PC-3 (cell line): Measurements from ENCODE around the gene C1QB. TPM values are rescaled to one million over a fixed set of nuclear protein-coding genes. Genes with fewer than 3 reads are reported as not detected.
A peak's percentile ranks its signal among the peaks of the same experiment; 100 is the strongest.

Experiments
- ATAC-seq: fragments of 200-7000 bp; cut with Tn5 transposase; 2 replicates; pipeline ENCODE4 v1.9.1; 2020; ENCODE audit warnings: mild to moderate bottlenecking, moderate library complexity
- BruUV-seq: library from RNA; stranded (reverse); fragments of 400-500 nt; replicated peaks from 2 replicates; lab custom pipeline; 2021; lab: Mats Ljungman, UMichigan
- CTCF ChIA-PET: fragments of 300-600 bp; sonication (Branson Sonifier 250); formaldehyde crosslinking; loops from one replicate; lab custom pipeline; 2022; ENCODE audit warnings: antibody characterized with exemption; lab: Charles Lee
- POLR2A ChIA-PET: fragments of 300-600 bp; sonication (Branson Sonifier 250); formaldehyde crosslinking; loops from one replicate; lab custom pipeline; 2022; ENCODE audit warnings: antibody characterized with exemption; ENCODE audit not compliant: unreplicated experiment; lab: Charles Lee
- DNase-seq: peaks from one replicate; pipeline ENCODE4 v3.0.0-alpha.2; 2015
- H2AFZ ChIP-seq: fragments of 300-600 bp; sonication (generic); 2 replicates; pipeline ENCODE4 v1.6.0; 2016; ENCODE audit warnings: antibody characterized with exemption, low read length
- H3F3A ChIP-seq: fragments of 300-600 bp; sonication (generic); one replicate; pipeline ENCODE4 v1.6.0; 2017; ENCODE audit warnings: antibody characterized with exemption, low read length, control low read depth, mild to moderate bottlenecking; ENCODE audit not compliant: unreplicated experiment
- H3K27ac ChIP-seq: fragments of 300-600 bp; sonication (generic); 2 replicates; pipeline ENCODE4 v1.5.1; 2016; ENCODE audit warnings: mild to moderate bottlenecking, low read length
- H3K27me3 ChIP-seq: fragments of 300-600 bp; sonication (generic); 2 replicates; pipeline ENCODE4 v1.6.1; 2016; ENCODE audit warnings: low read length, mixed read lengths
- H3K36me3 ChIP-seq: fragments of 300-600 bp; sonication (generic); 2 replicates; pipeline ENCODE4 v1.6.1; 2016; ENCODE audit warnings: low read depth, mixed run types, low read length, mixed read lengths
- H3K4me1 ChIP-seq: fragments of 300-600 bp; sonication (generic); 2 replicates; pipeline ENCODE4 v1.5.1; 2016; ENCODE audit warnings: low read length; ENCODE audit not compliant: insufficient read depth
- H3K4me2 ChIP-seq: fragments of 300-600 bp; sonication (generic); 2 replicates; pipeline ENCODE4 v1.6.0; 2016; ENCODE audit warnings: low read length
- H3K4me3 ChIP-seq: fragments of 300-600 bp; sonication (generic); 2 replicates; pipeline ENCODE4 v1.5.1; 2016; ENCODE audit warnings: mild to moderate bottlenecking, low read length, mixed read lengths
- H3K79me2 ChIP-seq: fragments of 300-600 bp; sonication (generic); 2 replicates; pipeline ENCODE4 v1.6.1; 2017; ENCODE audit warnings: low read length, mixed read lengths
- H3K9ac ChIP-seq: fragments of 300-600 bp; sonication (generic); 2 replicates; pipeline ENCODE4 v1.6.0; 2016; ENCODE audit warnings: mild to moderate bottlenecking, low read length
- H3K9me2 ChIP-seq: fragments of 300-600 bp; sonication (generic); replicated peaks from 2 replicates; pipeline ENCODE4 v1.6.1; 2016; ENCODE audit warnings: mixed run types, low read length, mixed read lengths
- H3K9me3 ChIP-seq: fragments of 300-600 bp; sonication (generic); 2 replicates; pipeline ENCODE4 v1.6.1; 2016; ENCODE audit warnings: low read length, mixed read lengths
- H4K20me1 ChIP-seq: fragments of 300-600 bp; sonication (generic); 2 replicates; pipeline ENCODE4 v1.6.1; 2016; ENCODE audit warnings: low read length, mixed read lengths
- CTCF ChIP-seq: fragments of 300-600 bp; sonication (generic); conservative IDR thresholded peaks from 2 replicates; pipeline ENCODE4 v1.5.1; 2017; ENCODE audit warnings: antibody characterized with exemption, low read depth, mild to moderate bottlenecking, low read length
- EZH2 ChIP-seq: fragments of 300-600 bp; sonication (generic); IDR thresholded peaks from one replicate; pipeline ENCODE4 v1.6.1; 2017; ENCODE audit warnings: antibody characterized with exemption, mild to moderate bottlenecking, low read length; ENCODE audit not compliant: unreplicated experiment
- EZH2phosphoT487 ChIP-seq: fragments of 300-600 bp; sonication (generic); IDR thresholded peaks from 2 replicates; pipeline ENCODE4 v1.6.1; 2018; ENCODE audit warnings: mild to moderate bottlenecking, antibody characterized with exemption, low read length, borderline replicate concordance
- intact Hi-C: fragments of 100-400 bp; cut with micrococcal nuclease; formaldehyde crosslinking; loops from 2 replicates; pipeline ENCODE4 v1.9.0; 2023
- total RNA-seq: library from RNA; depleted of rRNA; stranded (reverse); fragments of >200 nt; gene quantifications from 2 replicates; pipeline ENCODE4 v1.2.3, GENCODE V29; 2014

Gene C1QB
- total RNA-seq, 1 experiment from 2014 or later = not detected

DNA sequence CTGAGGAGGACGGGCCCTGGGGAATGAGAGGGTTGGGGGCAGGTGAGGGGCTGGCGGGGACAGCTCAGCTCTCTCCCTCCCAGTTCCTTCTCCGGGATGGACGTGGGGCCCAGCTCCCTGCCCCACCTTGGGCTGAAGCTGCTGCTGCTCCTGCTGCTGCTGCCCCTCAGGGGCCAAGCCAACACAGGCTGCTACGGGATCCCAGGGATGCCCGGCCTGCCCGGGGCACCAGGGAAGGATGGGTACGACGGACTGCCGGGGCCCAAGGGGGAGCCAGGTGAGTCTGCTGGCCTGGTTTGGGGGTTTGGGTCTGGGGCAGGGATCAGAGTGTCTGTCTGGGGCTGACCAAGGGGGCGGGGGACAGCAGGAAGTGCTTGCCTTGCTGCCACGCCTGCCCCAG lies 9.1 kb upstream of the C1QB start:
- Histone ChIP-seq H3K79me2 (no peaks in the 10 kb centered on the region), H2AFZ (no peak overlapping the region), H3K27ac (no peak overlapping the region), H3K36me3 (no peaks in the 10 kb centered on the region), H3K27me3 (no peaks in the 10 kb centered on the region), H3K4me2 (no peak overlapping the region), H4K20me1 (no peaks in the 10 kb centered on the region), H3K4me1 (peaks cover 15% of the 10 kb centered on the region), H3K9ac (no peak overlapping the region), H3K9me3 (no peaks in the 10 kb centered on the region), H3K9me2 (no peaks in the 10 kb centered on the region), H3K4me3 (no peak overlapping the region), H3F3A (no peaks in the 10 kb centered on the region)
- intact Hi-C loops = no loop called here
- ChIA-PET CTCF (no interaction called here), POLR2A (no interaction called here)
- TF ChIP-seq EZH2 (no peak), EZH2phosphoT487 (no peak), CTCF (no peak)
- DNase-seq = no peak
- BruUV-seq = no TSS peak
- ATAC-seq = no peak

- intact Hi-C loops = no loop called here
These were observed 7.1 kb upstream of the C1QB start for GRCh38 chr1:22645931-22646330.

More at GRCh38 chr1:22645931-22646330, 7.1 kb upstream of the C1QB start:
- no peak for DNase-seq
- peaks cover 15% of the 10 kb centered on the region for H3K4me1 ChIP-seq
- H3K4me2 ChIP-seq = peak overlapping the region; percentile 52
- no peaks in the 10 kb centered on the region for H3K36me3 ChIP-seq
- no peak overlapping the region for H2AFZ ChIP-seq
- POLR2A ChIA-PET = interaction anchor here (0.6 kb wide), 1 partner anchor 9 kb away, joined by 3 read pairs; no protein-coding TSS in a partner anchor
- no peaks in the 10 kb centered on the region for H3K27me3 ChIP-seq
- no peak for TF ChIP-seq CTCF
- TF ChIP-seq EZH2 = no peak
- TF ChIP-seq EZH2phosphoT487 = no peak
- H3K9me2 ChIP-seq = no peaks in the 10 kb centered on the region
- CTCF ChIA-PET = no interaction called here
- ATAC-seq = no peak
- no peak overlapping the region for H3K4me3 ChIP-seq
- no peak overlapping the region for H3K27ac ChIP-seq
- no peaks in the 10 kb centered on the region for H3F3A ChIP-seq
- H4K20me1 ChIP-seq = no peaks in the 10 kb centered on the region
- H3K79me2 ChIP-seq = no peaks in the 10 kb centered on the region
- H3K9ac ChIP-seq = no peak overlapping the region
- BruUV-seq = no TSS peak
- no peaks in the 10 kb centered on the region for H3K9me3 ChIP-seq
